ENCODE results near the gene PDXP.

The PDXP gene

GRCh38 chr22:37624017-37624365 lies 34.5 kb upstream of the PDXP start:
- FAIRE-seq (no peak), DNase-seq (ENCODE audit: insufficient read length, low spot score) (no peak)
- TF ChIP-seq CTCF (IDR thresholded peaks at IDR 0.05; ENCODE audit: insufficient read depth, missing control alignments), result no peak

DNA sequence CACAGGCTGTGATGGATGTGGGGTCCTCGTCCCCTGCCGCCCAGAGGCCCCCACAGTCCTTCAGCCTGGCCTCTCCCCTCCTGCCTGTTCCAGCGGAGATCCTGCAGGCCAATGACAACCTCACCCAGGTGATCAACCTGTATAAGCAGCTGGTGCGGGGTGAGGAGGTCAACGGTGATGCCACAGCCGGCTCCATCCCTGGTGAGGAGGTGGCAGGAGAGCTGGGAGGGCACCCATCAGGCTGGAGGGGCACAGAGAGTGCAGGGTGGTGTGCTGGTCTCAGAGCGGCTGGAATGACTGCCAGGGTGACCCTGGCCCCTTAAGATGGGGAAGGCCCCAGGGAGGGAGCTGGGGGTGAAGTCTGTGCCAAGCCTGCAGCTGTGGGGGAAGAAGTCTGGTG lies 33.6 kb upstream of the PDXP start:
- FAIRE-seq, result no peak
- no peak for TF ChIP-seq CTCF (IDR thresholded peaks at IDR 0.05; ENCODE audit: insufficient read depth, missing control alignments)

DNA sequence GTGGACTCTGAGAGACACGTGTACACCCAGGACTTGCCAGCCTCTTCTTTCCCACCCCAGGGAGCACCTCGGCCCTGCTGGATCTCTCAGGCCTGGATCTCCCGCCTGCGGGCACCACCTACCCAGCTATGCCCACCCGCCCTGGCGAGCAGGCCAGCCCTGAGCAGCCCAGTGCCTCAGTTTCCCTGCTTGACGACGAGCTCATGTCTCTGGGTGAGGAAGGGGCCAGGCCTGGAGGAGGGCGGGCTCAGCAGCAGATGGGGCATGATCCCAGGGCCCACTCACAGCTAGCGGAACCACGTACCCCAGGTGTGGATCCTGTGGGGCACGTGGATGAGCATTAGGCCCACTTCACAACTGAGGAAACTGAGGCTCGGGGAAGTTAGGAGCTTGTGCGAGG lies 32.8 kb upstream of the PDXP start:
- no peak for TF ChIP-seq CTCF (IDR thresholded peaks at IDR 0.05; ENCODE audit: insufficient read depth, missing control alignments)
- DNase-seq (ENCODE audit: insufficient read length, low spot score) (no peak), FAIRE-seq (no peak)

More for the DNA sequence above, 33.6 kb upstream of the PDXP start:
- DNase-seq (ENCODE audit: insufficient read length, low spot score), result no peak

GRCh38 chr22:37626144-37626543 lies 32.4 kb upstream of the PDXP start:
- FAIRE-seq (no peak), DNase-seq (ENCODE audit: insufficient read length, low spot score) (no peak)
- TF ChIP-seq CTCF (IDR thresholded peaks at IDR 0.05; ENCODE audit: insufficient read depth, missing control alignments), result no peak

DNA sequence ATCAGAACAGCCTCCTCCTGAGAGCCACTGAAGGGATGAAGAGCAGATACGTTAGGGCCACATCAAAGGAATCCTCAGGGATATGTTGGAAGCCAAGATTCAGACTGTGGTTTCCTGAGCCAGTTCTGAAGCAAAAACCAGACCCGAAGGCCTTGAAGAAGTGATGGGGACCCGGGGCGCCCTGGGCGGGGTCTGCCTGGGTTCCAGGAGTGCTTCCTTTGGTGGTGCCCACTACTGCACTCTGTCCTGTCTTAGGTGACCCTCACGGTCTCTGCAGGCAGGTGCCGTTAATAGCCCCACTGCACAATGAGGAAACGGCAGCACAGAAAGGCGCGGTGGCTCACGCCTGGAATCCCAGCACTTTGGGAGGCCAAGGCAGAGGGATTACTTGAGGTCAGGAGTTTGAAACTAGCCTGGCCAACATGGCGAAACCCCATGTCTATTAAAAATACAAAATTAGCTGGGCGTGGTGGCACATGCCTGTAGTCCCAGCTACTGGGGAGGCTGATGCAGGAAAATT lies 31.9 kb upstream of the PDXP start:
- FAIRE-seq (no peak), DNase-seq (ENCODE audit: insufficient read length, low spot score) (no peak)
- TF ChIP-seq CTCF (IDR thresholded peaks at IDR 0.05; ENCODE audit: insufficient read depth, missing control alignments), result no peak

DNA sequence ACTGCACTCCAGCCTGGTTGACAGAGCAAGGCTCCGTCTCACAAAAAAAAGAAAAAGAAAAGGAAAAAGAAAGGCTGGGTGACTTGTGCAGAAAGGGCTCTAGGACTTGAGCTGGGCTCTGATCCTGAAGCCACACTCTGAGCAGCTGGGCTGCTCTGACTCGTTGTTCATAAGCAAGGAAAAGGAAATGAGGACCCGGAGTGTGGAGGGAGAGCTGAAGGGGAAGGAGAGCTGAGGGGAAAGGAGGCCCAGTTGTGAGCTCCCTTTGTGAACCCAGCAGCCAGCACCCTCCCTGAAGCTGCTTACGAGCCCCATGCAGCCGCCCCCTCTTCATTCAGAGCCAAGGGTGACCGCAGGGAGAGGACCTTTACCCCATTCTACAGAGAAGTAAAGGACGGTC lies 31.4 kb upstream of the PDXP start:
- no peak for FAIRE-seq
- no peak for DNase-seq (ENCODE audit: insufficient read length, low spot score)
- no peak for TF ChIP-seq CTCF (IDR thresholded peaks at IDR 0.05; ENCODE audit: insufficient read depth, missing control alignments)

GRCh38 chr22:37627545-37627944 lies 31.0 kb upstream of the PDXP start:
- no peak for TF ChIP-seq CTCF (IDR thresholded peaks at IDR 0.05; ENCODE audit: insufficient read depth, missing control alignments)
- no peak for FAIRE-seq
- DNase-seq (ENCODE audit: insufficient read length, low spot score), result no peak

All from D721Med (cell line).